ENCODE data around the gene STAG1.

The STAG1 gene

GRCh38 chr3:136409549-136409948, 342.6 kb downstream of the STAG1 start:
- H3K4me3 ChIP-seq (ENCODE audit: low read depth, low read length), result no peak overlapping the region
- no peak for TF ChIP-seq CTCF (IDR thresholded peaks at IDR 0.05; ENCODE audit: borderline replicate concordance, insufficient read depth, low read depth, low read length)

- no peak overlapping the region for H3K4me3 ChIP-seq (ENCODE audit: low read depth, low read length)
- no peak for TF ChIP-seq CTCF (IDR thresholded peaks at IDR 0.05; ENCODE audit: borderline replicate concordance, insufficient read depth, low read depth, low read length)
Observed at GRCh38 chr3:136404056-136404455, 348.1 kb downstream of the STAG1 start.

GRCh38 chr3:136396916-136397315, 355.3 kb downstream of the STAG1 start:
- H3K4me3 ChIP-seq (ENCODE audit: low read depth, low read length), result no peak overlapping the region
- no peak for TF ChIP-seq CTCF (IDR thresholded peaks at IDR 0.05; ENCODE audit: borderline replicate concordance, insufficient read depth, low read depth, low read length)

GRCh38 chr3:136390574-136390973, 361.6 kb downstream of the STAG1 start:
- no peak for TF ChIP-seq CTCF (IDR thresholded peaks at IDR 0.05; ENCODE audit: borderline replicate concordance, insufficient read depth, low read depth, low read length)
- no peak overlapping the region for H3K4me3 ChIP-seq (ENCODE audit: low read depth, low read length)

- no peak overlapping the region for H3K4me3 ChIP-seq (ENCODE audit: low read depth, low read length)
- TF ChIP-seq CTCF (IDR thresholded peaks at IDR 0.05; ENCODE audit: borderline replicate concordance, insufficient read depth, low read depth, low read length), result no peak
Observed at GRCh38 chr3:136387031-136387430, 365.1 kb downstream of the STAG1 start.

GRCh38 chr3:136385457-136385856, 366.7 kb downstream of the STAG1 start:
- TF ChIP-seq CTCF (IDR thresholded peaks at IDR 0.05; ENCODE audit: borderline replicate concordance, insufficient read depth, low read depth, low read length), result no peak
- no peak overlapping the region for H3K4me3 ChIP-seq (ENCODE audit: low read depth, low read length)

- no peak overlapping the region for H3K4me3 ChIP-seq (ENCODE audit: low read depth, low read length)
- no peak for TF ChIP-seq CTCF (IDR thresholded peaks at IDR 0.05; ENCODE audit: borderline replicate concordance, insufficient read depth, low read depth, low read length)
Observed at GRCh38 chr3:136381051-136381450, 371.1 kb downstream of the STAG1 start.
